ENCODE data around the gene PRRG4.

DNA sequence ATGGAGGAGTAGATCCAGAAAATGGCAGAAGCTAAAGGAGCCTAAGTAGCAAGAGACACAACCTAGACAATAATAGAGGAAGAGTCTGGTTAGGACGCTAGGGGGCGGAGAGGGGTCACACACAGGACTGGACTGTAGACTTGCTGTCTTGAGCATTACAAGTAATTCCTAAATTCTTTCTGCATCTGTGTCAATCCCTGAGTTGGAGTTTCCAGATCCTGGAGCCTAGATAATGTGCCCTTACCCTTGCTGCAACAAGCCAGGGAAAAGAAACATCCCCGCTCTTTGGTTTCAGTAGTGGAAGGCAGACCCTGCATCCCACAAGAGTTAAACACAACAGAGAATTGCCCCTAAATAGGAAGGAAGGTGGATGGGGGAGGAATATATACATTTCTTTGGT lies 20.4 kb upstream of the PRRG4 start:
- TF ChIP-seq, protein P1, sequence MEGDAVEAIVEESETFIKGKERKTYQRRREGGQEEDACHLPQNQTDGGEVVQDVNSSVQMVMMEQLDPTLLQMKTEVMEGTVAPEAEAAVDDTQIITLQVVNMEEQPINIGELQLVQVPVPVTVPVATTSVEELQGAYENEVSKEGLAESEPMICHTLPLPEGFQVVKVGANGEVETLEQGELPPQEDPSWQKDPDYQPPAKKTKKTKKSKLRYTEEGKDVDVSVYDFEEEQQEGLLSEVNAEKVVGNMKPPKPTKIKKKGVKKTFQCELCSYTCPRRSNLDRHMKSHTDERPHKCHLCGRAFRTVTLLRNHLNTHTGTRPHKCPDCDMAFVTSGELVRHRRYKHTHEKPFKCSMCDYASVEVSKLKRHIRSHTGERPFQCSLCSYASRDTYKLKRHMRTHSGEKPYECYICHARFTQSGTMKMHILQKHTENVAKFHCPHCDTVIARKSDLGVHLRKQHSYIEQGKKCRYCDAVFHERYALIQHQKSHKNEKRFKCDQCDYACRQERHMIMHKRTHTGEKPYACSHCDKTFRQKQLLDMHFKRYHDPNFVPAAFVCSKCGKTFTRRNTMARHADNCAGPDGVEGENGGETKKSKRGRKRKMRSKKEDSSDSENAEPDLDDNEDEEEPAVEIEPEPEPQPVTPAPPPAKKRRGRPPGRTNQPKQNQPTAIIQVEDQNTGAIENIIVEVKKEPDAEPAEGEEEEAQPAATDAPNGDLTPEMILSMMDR (IDR thresholded peaks at IDR 0.05) = peak; percentile 40 to 60 (median 51)
- no peak for TF ChIP-seq POLR2A (IDR thresholded peaks at IDR 0.05)
